C4-2B (cell line): Measurements from ENCODE around the gene ACAN.

Source experiments
- H3K27ac ChIP-seq: fragments of 450-650 bp; 2 replicates; pipeline ENCODE4 v1.5.1; 2017
- CTCF ChIP-seq: fragments of 450-650 bp; conservative IDR thresholded peaks from 2 replicates; pipeline ENCODE4 v1.5.1; 2017; ENCODE audit warnings: mild to moderate bottlenecking
- ZFX ChIP-seq: fragments of 450-650 bp; IDR thresholded peaks from 2 replicates; pipeline ENCODE4 v1.6.1; 2017

ACAN gene

GRCh38 chr15:88790486-88790885, 12.8 kb upstream of the ACAN start:
- H3K27ac ChIP-seq = no peak overlapping the region
- no peak for TF ChIP-seq ZFX
- TF ChIP-seq CTCF = no peak

GRCh38 chr15:88791637-88792036, 11.6 kb upstream of the ACAN start:
- no peak overlapping the region for H3K27ac ChIP-seq
- TF ChIP-seq CTCF (no peak), ZFX (no peak)

GRCh38 chr15:88792342-88793282, 10.6 kb upstream of the ACAN start:
- TF ChIP-seq ZFX = no peak
- no peak for TF ChIP-seq CTCF
- no peak overlapping the region for H3K27ac ChIP-seq

GRCh38 chr15:88794001-88794400, 9.2 kb upstream of the ACAN start:
- TF ChIP-seq ZFX (no peak), CTCF (no peak)
- no peak overlapping the region for H3K27ac ChIP-seq

DNA sequence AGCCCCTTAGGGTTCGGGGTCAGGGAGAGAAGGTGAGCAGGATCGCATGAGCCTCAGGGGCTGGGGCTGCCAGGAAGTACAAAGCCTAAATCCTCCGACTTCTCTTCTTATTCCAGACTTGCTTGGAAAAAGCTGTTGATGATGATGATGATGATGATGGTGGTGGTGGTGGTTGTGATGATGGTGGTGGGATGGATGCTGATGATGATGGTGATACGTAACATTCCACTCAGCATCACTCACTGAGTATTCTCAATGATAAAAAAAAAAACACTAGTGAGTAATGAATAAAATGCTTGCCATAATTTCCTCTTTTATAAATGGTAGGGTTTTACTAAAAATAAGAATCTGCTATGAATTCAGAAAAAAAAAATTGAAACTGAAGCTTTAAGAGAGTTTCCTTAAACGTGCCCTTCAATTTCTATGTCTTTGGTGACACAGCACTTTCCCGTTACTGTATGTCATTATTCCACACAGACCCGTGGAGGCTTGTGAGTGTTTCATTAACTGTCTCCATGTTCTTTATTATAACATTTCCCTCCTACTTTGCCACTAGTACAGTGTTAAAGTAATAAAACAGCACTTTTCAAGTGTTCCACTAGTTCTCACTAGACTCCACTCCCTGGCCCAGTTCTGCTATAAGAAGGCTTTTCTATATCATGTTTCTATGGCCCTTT, 5.4 kb upstream of the ACAN start:
- H3K27ac ChIP-seq = no peak overlapping the region
- TF ChIP-seq ZFX = no peak
- no peak for TF ChIP-seq CTCF

GRCh38 chr15:88799341-88799740, 3.9 kb upstream of the ACAN start:
- no peak overlapping the region for H3K27ac ChIP-seq
- TF ChIP-seq ZFX (no peak), CTCF (no peak)

GRCh38 chr15:88800026-88800425, 3.2 kb upstream of the ACAN start:
- no peak for TF ChIP-seq CTCF
- TF ChIP-seq ZFX = no peak
- no peak overlapping the region for H3K27ac ChIP-seq
